ENCODE data around the gene AGAP1. TPM values are rescaled to one million over a fixed set of nuclear protein-coding genes. Genes with fewer than 3 reads are reported as not detected.
"Not testable (repeated sequence)": the region's sequence is repeated elsewhere in the genome, so short reads cannot be mapped to it uniquely, and the experiment has no call there.

AGAP1 gene
- total RNA-seq, 2 experiments from 2014 or later: 1.6 to 2.4 TPM

DNA sequence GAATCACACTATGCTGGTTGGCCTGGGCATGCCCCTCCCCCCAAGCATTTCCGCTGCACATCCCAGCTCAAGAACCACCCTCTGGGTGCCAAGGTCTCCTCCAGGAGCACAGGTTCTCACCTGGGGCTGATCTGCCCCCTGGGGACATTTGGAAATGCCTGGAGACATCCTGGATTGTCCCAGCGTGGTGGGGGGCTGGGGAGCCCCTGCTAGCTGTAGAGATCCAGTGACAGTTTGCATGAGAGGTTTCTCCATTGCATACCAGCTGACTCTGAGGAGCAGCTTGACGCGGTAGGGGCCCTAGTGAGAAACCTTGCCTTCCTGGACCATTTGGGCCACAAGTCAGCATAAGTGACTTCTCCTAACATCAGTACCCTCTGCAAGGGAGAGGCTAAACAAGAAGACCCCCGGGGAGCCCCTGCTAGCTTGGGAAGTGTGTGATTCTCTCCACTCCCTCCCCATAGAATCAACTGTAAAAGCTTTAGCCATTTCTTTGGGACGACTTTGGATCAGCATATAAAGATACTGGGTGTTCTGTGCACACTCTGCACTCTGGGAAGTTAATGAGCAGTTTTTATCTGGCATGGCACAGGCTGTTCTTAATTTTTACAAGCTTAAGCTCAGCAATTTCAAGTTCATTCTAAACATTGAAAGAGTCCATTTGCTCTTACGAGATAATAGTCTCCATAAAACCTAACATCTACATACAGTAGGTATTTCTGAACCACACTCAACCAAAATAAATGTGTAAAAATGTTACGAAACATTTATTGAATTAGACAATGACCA lies 580.2 kb downstream of the AGAP1 start:
- CTCF ChIA-PET: no interaction called here
- POLR2A ChIA-PET: no interaction called here

DNA sequence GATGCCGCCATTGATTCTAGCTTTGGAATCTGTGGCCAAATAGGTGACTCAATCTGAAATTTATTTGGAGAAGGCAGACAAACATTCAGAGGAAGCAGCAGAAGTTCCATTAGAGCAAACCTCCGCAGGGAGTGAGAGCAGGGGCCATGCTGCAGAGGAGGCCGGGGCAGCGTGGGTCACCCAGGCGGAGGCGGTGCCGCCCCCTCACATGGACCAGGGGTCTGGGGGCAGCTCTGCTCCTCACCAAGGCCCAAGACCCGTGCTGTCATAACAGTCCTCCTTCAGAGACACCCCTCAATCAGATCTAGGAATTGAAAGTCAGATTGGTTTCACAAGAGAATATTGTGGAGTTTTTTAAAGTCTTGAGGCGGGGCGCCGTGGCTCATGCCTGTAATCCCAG lies 582.0 kb downstream of the AGAP1 start:
- CTCF ChIA-PET: no interaction called here

DNA sequence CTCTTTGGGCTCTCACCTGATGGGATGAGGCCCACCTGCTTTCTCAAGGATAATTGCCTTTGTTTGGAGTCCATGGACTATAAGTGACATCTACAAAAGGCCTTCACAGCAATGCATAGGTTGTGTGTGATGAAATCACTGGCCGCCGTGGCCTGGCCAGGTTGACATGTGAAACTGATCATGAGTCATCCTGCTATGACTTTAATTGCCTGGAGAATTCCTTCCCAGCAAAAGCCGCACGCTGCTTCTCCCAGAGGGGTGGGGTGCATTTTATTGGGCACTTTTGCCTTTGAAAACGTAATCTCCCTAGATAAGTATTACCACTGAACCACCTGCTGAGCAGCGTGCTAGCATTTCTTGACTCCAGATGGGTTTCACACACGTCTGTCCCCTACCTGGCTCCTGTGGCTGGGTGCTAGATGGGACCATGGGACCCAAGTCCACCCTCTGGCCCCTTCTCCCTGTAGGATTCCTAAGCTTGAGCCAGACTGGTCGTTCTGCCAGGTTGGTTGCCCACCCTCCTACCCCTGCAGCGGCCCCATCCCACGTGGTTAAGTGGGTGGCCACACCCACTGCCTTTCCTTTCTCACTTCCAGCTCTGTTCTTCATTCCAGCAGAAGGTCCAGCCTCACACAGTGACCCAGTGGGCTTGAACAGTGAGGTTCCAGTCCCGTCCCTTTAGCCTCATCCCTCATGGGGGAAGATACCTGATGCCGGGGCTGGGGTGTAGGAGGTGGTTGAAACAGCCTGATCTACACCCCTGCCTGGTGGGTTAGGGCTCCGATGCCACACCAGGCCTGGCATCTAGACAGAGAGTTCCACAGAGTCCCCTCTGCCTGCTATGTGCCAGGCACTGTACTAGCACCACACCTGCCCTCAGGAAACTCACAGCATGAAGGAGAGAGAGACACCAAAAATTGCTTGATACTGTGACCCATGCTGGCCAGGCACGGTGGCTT lies 584.7 kb downstream of the AGAP1 start:
- CTCF ChIA-PET: no interaction called here
- POLR2A ChIA-PET: no interaction called here

More for the DNA sequence above, 582.0 kb downstream of the AGAP1 start:
- POLR2A ChIA-PET: no interaction called here

DNA sequence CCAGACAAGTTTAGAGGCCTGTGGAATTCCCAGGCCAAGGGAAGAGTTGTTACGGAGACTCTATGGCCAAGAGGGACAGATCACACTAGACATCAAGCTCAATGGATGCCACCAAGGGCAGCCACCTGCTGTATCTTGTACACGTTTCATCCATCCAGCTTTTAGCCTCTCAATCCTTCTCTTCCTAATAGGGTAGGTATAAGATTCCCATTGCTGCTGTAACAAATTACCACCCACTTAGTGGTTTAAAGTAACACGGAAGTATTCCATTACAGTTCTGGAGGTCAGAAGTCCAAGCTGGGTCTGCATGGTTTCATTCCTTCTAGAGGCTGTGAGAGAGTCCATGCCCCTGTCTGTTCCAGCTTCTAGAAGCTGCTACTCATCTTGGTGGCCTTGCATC lies 586.6 kb downstream of the AGAP1 start:
- POLR2A ChIA-PET: no interaction called here

DNA sequence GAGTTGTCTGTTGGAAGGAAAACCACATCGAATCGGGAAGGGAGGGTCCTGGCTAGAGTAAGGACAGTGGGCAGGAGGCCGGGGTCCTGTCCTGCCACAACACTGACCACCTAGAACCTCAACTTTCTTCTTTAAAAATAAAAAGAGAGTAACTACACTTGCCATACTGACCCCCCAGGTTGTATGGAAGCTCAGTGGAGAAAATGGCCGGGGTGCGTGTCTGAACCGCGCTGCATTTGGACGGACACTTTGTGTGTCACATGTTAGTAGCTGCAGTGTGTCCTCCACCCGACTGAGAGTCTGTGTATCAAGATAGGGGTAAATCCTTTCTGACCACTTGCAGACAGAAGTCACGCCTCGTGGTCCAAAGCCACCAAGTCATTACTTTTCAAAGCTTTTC lies 587.3 kb downstream of the AGAP1 start:
- ChIA-PET POLR2A (no interaction called here), CTCF (no interaction called here)

More for the DNA sequence above, 586.6 kb downstream of the AGAP1 start:
- CTCF ChIA-PET: no interaction called here

DNA sequence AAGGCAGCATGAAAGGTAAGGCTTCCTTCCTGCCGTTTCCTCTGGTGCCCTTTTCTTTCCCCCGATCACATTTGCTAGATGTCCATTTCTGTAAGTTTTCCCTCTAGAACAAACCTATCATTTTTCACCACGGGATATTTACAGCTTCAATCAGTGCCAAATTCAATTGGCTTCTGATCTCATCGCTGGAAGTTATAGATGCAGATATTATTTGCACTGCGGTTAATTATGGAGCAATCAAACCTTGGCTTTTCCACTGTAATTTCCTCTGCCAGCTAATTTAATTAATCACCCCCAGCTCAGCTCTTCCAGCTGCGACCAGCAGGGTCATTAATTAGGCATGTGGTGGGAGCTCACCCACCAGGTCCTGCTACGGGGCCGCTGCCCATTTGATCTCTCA lies 588.2 kb downstream of the AGAP1 start:
- CTCF ChIA-PET: no interaction called here
- POLR2A ChIA-PET: no interaction called here

DNA sequence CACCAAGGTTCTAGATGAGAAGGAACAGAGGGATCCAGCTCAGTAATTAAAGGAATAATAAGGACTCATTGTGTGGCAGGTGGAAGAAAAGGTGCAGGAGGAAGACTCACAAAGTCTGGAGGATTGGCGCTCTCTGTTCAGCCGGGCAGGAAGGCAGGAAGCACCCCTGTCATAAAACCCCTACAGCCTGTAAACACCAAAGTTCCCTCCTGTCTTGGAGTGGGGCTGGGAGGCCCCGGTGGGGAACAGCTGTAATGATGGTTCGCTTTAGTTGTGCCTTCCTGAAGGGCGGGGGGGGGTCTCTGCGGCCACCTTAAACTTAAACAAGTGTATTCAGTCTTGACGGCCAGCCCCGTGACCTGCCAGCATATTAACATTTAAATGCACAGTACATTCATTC lies 590.1 kb downstream of the AGAP1 start:
- CTCF ChIA-PET: interaction anchor here (0.6 kb wide), 1 partner anchor 12 kb away, joined by 3 read pairs; no protein-coding TSS in a partner anchor
- POLR2A ChIA-PET: no interaction called here

DNA sequence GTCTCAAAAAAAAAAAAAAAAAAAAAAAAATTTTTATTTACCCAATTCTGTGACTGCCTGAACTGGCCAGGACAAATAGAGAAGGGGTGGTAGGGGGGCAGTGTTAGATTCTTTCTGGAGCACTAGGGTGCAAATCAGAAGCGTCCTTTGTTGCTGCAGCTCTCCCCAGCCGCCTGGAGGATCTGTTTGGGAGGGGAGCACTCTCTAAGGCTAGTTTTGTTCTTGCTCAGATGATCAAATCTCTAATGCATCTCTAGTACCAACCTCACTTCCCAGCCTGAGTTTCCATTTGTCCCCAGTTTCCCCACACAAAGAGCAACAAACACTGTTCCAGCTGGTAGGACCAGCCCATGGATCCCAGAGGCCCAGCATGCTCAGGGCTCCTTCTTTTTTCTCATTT lies 591.4 kb downstream of the AGAP1 start:
- ChIA-PET CTCF (no interaction called here), POLR2A (no interaction called here)

DNA sequence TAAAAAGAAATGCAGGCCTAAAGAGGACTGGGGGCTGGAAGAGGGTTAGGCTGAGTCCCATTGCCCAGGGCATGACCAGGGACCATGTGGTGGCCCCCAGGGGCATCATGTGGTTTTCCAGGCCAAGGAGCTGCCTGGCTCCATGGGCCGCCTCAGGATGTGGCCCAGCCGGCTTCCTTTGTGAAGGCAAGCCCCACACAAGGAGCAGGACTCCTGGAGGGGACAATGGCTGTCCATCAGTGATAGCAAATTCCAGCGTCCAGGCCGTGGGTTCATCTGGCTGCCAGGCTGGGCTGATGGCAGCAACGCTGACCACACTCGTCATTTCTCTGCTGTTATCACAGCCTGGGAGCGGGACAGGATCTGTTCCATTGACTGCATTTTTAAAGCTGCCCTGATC lies 591.8 kb downstream of the AGAP1 start:
- CTCF ChIA-PET: no interaction called here
- POLR2A ChIA-PET: no interaction called here

DNA sequence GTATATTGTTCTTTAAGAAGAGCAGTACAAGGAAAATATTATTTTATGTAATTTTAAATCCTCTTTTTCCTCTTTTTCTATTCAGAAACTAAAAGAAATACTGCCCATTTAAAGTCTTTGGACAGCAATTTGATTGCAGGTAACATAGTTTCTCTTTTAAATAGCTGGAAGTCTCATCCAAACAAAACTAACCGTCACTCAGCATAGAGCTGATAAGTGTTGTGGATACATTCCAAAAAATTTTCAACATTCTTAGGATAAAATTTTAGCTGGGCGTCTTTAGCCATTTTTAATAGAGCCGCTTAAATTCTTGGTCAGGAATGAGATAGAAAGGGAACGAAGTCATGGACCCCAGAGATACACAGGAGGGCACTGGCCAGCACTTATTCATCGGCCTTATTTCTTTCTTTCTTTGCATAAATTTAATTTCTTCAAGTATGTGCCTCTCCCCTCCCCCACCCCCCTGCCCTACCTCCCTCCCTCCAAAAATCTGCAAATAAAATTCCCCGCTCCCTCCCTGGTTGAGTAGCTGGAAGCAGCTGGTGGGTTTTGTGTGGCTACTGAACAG lies 592.6 kb downstream of the AGAP1 start:
- ChIA-PET POLR2A (no interaction called here), CTCF (no interaction called here)

DNA sequence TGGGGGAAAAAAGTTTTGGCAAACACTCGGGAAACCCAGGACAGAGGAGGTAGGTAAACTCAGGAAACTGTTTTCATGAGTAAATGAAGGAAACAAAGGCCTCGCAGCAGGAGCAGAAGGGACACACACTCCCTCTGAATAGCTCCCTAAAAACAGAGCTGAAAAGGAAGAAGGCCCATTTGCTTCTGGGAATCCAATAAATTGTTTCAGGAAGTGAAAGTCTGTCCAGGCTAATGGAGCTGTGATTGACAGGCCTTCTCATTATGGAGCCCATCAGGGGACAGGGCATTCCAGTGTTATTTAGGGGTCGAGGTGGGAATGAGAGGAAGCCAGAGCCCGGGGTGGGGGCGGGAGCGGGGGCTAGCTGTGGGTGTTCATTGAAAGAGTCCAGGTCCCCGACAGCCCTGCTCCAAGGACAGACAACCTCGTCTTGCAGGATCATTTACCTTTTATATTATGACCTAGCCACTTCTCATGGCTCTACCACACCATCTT lies 593.2 kb downstream of the AGAP1 start:
- ChIA-PET POLR2A (no interaction called here), CTCF (no interaction called here)

DNA sequence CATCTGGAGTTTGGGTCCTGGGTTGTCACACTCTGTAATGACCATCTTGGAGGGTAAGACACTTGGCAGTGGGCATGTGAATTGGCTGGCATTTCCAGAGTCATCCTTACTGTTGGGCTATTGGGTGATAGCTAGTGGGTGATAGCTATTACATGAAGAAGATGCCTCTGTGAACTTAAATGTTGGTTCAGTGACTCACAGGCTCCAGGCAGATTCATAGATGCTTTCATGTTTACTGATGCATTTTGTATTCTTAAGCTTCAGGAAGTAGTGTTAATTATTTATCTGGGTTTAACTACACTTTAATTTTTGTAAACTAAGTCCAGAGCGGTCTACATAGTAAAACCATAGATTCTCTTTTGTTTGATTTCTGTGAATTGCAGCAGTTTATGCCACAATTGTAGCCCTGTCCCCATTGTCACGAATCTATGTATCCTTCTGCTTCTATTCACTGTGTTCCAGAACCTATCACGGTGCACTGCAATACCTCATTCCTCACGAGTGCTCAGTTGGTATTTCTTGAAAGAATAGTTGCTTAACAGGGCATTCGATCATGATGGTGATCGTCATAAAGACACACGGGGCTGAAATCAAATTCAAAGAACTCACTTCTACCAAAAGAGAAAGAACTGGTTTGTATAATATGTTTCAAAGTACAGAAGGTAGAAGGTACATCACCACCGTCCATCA lies 594.7 kb downstream of the AGAP1 start:
- ChIA-PET CTCF (interaction anchor here (0.6 kb wide), 1 partner anchor 227 kb away, joined by 3 read pairs; no protein-coding TSS in a partner anchor), POLR2A (no interaction called here)

DNA sequence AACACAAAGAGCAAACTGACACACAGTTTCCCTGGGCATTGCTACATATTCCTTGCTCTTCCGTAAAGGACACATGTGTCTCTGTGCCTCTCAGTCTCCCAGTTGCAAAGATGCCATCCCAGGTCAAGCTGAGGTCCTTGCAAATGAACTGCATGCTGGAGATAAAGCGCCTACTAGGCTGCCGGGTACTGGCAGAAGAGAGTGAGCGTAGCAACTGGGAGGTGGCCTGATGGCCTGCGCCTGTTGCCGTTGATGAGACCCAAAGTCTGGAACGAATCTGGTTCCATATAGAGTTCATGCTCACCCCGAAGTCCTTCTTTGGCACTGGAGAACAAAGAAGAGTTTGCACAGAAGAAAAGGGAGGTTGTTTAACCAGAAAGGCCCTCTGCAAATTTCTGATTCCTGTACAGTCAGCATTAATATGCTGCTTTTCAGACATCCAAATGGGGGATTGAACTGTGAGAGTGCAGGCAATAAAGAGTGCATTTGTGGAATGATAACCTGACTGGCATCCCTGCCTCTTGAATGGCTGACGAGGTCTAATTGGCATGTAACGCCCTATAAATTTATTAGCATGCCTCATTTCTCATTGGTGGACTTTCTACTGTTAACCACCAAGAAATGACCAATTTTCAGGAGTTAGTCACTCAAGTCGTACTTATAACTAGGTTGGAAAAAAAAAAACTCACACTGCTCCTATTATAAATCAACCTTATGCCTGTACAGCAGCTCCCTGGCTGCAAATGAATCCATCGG lies 595.6 kb downstream of the AGAP1 start:
- CTCF ChIA-PET: no interaction called here
- POLR2A ChIA-PET: no interaction called here

DNA sequence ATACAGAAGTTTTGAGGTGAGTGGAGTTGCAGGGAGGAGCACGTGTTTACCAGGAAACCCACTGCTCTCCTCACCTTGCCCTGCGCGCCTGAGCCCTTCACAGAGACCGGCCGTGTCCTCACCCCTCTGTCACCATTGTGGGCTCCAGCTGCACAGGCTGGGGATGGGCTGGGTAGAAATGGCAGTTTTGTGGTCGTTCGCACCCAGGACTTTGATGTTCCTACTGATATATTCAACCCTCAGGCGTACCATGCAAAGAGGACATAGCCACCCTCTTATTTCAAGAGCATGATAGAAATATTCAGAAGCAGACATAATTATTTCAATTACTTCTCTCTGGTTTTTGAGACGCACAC lies 596.2 kb downstream of the AGAP1 start:
- CTCF ChIA-PET: no interaction called here
- POLR2A ChIA-PET: no interaction called here

DNA sequence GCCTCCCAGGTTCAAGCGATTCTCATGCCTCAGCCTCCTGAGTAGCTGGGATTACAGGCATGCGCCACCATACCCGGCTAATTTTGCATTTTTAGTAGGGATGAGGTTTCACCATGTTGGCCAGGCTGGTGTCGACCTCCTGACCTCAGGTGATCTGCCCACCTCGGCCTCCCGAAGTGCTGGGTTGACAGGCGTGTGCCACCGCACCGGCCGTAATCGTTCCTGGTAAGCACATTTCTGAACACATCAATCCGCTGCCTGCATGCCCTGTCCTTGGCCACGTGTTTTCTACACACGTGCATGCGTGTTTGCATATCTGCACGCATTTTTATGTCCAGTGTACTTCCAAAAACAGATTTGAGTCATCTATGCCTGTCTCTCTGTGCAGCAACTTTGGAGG lies 597.0 kb downstream of the AGAP1 start:
- POLR2A ChIA-PET, CTCF ChIA-PET: not testable (repeated sequence)

DNA sequence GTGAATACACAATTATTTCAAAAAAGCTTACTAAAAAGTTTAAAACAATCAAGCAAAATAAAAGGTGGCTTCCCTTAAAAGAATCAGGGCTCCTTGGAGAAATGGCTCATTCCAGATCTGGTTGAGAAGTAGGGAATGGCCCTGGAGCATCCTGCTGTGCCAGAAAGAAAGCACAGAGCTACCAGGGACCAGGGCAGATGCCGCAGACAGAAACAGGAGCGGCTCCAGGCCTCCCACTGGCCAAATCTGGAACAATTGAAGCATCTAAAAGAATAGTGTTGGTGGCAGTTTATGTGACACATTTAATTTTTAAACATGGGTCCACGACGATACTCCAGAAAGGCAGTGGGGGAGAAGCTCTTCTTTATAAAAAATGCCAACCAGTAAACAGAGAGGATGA lies 598.9 kb downstream of the AGAP1 start:
- ChIA-PET CTCF (no interaction called here), POLR2A (no interaction called here)

DNA sequence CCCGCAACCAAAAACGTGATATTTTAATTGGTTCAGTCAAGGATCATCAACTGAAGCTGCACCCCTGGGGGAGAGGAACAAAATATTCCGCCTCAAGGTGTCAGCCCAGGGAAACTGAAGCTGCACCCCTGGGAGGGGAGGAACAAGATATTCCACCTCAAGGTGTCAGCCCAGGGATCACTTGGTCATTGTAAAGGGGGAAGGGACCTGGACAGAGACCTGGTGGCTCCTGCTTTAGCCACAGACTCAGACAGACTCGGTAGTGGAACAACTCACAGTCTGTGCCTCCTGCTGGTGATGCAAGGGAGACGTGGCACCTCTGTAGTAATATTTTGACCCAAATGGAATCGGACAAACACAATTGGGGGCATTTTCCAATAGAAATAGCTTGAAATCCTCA lies 599.3 kb downstream of the AGAP1 start:
- CTCF ChIA-PET: no interaction called here
- POLR2A ChIA-PET: no interaction called here

DNA sequence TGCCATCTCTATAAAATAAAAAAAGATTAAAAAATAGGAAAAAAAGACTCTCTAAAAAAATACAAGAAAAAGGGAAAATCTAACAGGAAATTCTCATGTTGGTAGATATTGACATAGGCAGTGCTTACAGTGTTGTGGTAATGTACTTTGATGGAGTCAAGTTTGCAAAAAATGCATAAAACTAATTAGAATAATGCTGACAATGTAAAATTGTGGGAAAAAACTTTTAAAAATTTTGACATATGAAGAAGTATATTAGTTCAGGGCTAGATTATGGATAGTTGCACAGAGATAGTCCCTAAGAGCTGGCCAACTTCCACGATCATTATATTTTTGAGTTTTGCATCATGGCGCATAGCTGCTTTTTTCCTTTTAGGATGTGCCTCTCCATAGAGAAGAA lies 601.7 kb downstream of the AGAP1 start:
- POLR2A ChIA-PET: no interaction called here
- CTCF ChIA-PET: no interaction called here

DNA sequence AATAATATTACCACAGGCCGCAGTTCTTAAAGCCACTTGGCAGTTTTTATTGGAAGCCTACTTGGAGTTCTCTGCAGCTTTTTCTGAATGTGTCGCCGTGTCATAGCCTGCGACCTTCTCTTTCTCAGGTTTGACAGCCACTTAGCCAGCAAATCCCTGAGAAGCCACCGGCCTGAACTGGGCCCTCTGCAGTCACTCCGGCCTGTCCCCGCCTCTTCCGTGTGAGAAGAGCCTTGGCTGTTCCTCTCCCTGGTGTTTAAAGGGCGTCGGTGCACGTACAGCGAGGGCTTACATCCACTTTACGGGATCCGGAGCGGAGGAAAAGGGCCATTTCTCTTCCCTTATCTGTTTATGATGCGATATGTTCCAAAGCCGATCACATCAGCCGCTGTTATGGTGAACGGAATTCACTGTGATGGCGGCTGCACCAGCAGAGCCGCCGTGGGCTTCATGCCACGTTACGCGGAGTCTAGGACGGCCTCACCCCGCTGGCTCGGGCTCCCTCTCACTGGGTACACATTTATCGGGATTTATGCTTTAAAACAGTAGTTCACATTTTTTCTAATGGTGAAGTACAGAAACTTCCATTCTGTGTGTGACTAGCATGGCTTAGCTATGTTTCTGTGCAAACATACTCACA lies 607.6 kb downstream of the AGAP1 start:
- ChIA-PET CTCF (no interaction called here), POLR2A (no interaction called here)
